Ovary (tissue), 10 donors: ENCODE results near the gene USP24. TPM values are rescaled to one million over a fixed set of nuclear protein-coding genes. Genes with fewer than 3 reads are reported as not detected.

Experiments
- DNase-seq, 5 donors: peaks; one replicate each; pipeline ENCODE4 v3.0.0-alpha.2; 2019 to 2020
- H3K27ac ChIP-seq, 2 donors: fragments of 200-600 bp; one replicate each; pipeline versions ENCODE4 v1.5.1 to v1.8.0; 2019 to 2022
- H3K27me3 ChIP-seq: fragments of 200-600 bp; one replicate; pipeline ENCODE4 v1.8.0; 2022
- H3K36me3 ChIP-seq: fragments of 200-600 bp; sonication (generic); one replicate; pipeline ENCODE4 v1.5.1; 2019
- H3K4me1 ChIP-seq: one replicate; pipeline ENCODE4 v1.8.1; 2013; ENCODE audit warnings: mild to moderate bottlenecking, moderate library complexity; ENCODE audit not compliant: insufficient read depth
- H3K4me3 ChIP-seq: fragments of 200-600 bp; sonication (generic); one replicate; pipeline ENCODE4 v1.5.1; 2017
- H3K9me3 ChIP-seq, 2 donors: fragments of 200-600 bp in 1 of 2; sonication (generic) in 1 of 2; one replicate each; pipeline versions ENCODE4 v1.5.1 to v1.8.1; 2013 to 2019; ENCODE audit warnings: mild to moderate bottlenecking in 1 of 2, moderate library complexity in 1 of 2
- CTCF ChIP-seq, 3 donors: fragments of 450-650 bp in 2 of 3; fragments of 200-600 bp in 1 of 3; IDR thresholded peaks; one replicate each; pipeline versions ENCODE4 v1.5.1 to v1.8.0; 2016 to 2022; ENCODE audit warnings: antibody characterized with exemption in 3 of 3, mild to moderate bottlenecking in 1 of 3
- EP300 ChIP-seq: sonication (generic); formaldehyde crosslinking; IDR thresholded peaks from one replicate; pipeline ENCODE4 v1.6.1; 2017; ENCODE audit warnings: antibody characterized with exemption
- POLR2A ChIP-seq: fragments of 450-650 bp; IDR thresholded peaks from one replicate; pipeline ENCODE4 v1.6.1; 2017; ENCODE audit warnings: antibody characterized with exemption, mild to moderate bottlenecking, moderate library complexity
- WGBS, 3 donors: extraction: QIAGEN DNeasy Blood & Tissue Kit in 1 of 3; methylation state at CpG; one replicate each; pipeline versions ENCODE4 v1.1.5 to v1.1.7; 2013 to 2017; 5-methylcytosine and 5-hydroxymethylcytosine counted together
- intact Hi-C, 4 donors: fragments of 100-400 bp; cut with DNase I; formaldehyde crosslinking; loops; one replicate each; pipeline versions ENCODE4 v1.11.0 to v1.15.1; 2022 to 2023
- long read RNA-seq, 3 donors: library from polyadenylated mRNA in 2 of 3; unstranded in 2 of 3; transcript quantifications; one replicate each; pipeline ENCODE4 v2.0.0 and lab custom pipeline, GENCODE V29; 2021 to 2026
- polyA plus RNA-seq, 2 donors: library from polyadenylated mRNA; stranded (reverse); fragments of 200-250 nt in 1 of 2; fragments of 350-450 nt in 1 of 2; fragmentation: Illumina TruSeq in 1 of 2; extraction: RNeasy Lipid Tissue Mini Kit (QIAGEN cat#74804) in 1 of 2; gene quantifications; one replicate each; pipeline ENCODE4 v1.2.3, GENCODE V29; 2013 to 2014
- total RNA-seq, 7 donors: library from RNA; depleted of rRNA in 2 of 7; stranded (reverse); fragments of >200 nt in 2 of 7; fragmentation: NEBNext Ultra II Directional in 3 of 7; extraction: Animal tissue kit (Norgen Biotek cat#: 25700) in 3 of 7; gene quantifications; one replicate each; pipeline versions ENCODE4 v1.1.0 to v1.2.4, GENCODE V29; 2016 to 2023
- donor health status: DM: no; HTN: no; CAD: no; lungs with moderate emphysema.
- donor health status: DM: no; HTN: no; CAD: no.
- donor health status: Bipolar disorder and iron deficiency.
- donor health status: DM: yes; HTN: yes; CAD: no.
- donor health status: DM: no; HTN: no; CAD: no.
- donor health status: DM: yes; HTN: yes; CAD: no.

Gene USP24
- 10 to 100 TPM; 29.8 to 51.4 (median 42.5) TPM for total RNA-seq
- 10 to 100 TPM; 11.5 to 22.3 TPM for polyA plus RNA-seq
- long read RNA-seq, donor 1, partial matches to known transcripts, result 0 of 5 reads
- long read RNA-seq, donor 1, other reads (novel, unspliced or antisense), result 5 of 5 reads
- long read RNA-seq, donor 2, result 0 reads
- long read RNA-seq, donor 3, partial matches to known transcripts, result 4 of 12 reads
- long read RNA-seq, donor 3, other reads (novel, unspliced or antisense), result 8 of 12 reads

GRCh38 chr1:55215194-55216021 lies at the start of gene USP24:
Gene USP24, minus strand, starts transcription at chr1:55215364. Its CDS starts 251 bp downstream, at chr1:55215113.
- TF ChIP-seq EP300 (no peak), POLR2A (peak; percentile 81)

GRCh38 chr1:55262822-55263221 lies 47.7 kb upstream of the USP24 start:
- H3K4me1 ChIP-seq, result no peaks in the 10 kb centered on the region
- no peak for TF ChIP-seq POLR2A
- TF ChIP-seq EP300, result no peak
- TF ChIP-seq CTCF (IDR thresholded peaks at IDR 0.05), result no peak
- H3K36me3 ChIP-seq, result no peaks in the 10 kb centered on the region
- H3K4me3 ChIP-seq, result no peak overlapping the region
- H3K9me3 ChIP-seq, result no peaks in the 10 kb centered on the region
- no peak overlapping the region for H3K27ac ChIP-seq
- H3K27me3 ChIP-seq, result no peaks in the 10 kb centered on the region
- intact Hi-C loops, result no loop called here
- no peak for DNase-seq
- 57 to 78% (median 70%) methylated on average over 1 of the region's 1 CpG for WGBS, 3 donors

More at GRCh38 chr1:55215194-55216021, at the start of gene USP24:
- Histone ChIP-seq H3K4me3 (peak within 1 kb of the TSS; percentile 90), H3K9me3 (no peaks in the 10 kb centered on the region), H3K27me3 (no peaks in the 10 kb centered on the region), H3K4me1 (peaks cover 7% of the 10 kb centered on the region), H3K27ac (peak within 1 kb of the TSS; percentile 95 to 97), H3K36me3 (no peaks in the 10 kb centered on the region)
- intact Hi-C loops, result loop anchor here in 2 of 4 donors (10.0 kb wide), 1 partner anchor 71 kb away; no protein-coding TSS in a partner anchor
- WGBS, 3 donors, result 0% methylated on average over 71 to 96 of the region's 96 CpGs
- peak; percentile 70 to 83 (median 78) for DNase-seq

GRCh38 chr1:55259911-55260609 lies 44.9 kb upstream of the USP24 start:
- intact Hi-C loops, result no loop called here
- Histone ChIP-seq H3K4me1 (peaks cover 3% of the 10 kb centered on the region), H3K27me3 (no peaks in the 10 kb centered on the region), H3K9me3 (no peaks in the 10 kb centered on the region), H3K4me3 (no peak overlapping the region), H3K27ac (no peak overlapping the region), H3K36me3 (no peaks in the 10 kb centered on the region)
- 81 to 87% (median 84%) methylated on average over 7 of the region's 7 CpGs for WGBS, 3 donors
- DNase-seq, result no peak
- TF ChIP-seq EP300 (no peak), POLR2A (no peak), CTCF (IDR thresholded peaks at IDR 0.05) (no peak)

GRCh38 chr1:55257958-55258357 lies 42.8 kb upstream of the USP24 start:
- no peaks in the 10 kb centered on the region for H3K27me3 ChIP-seq
- H3K36me3 ChIP-seq, result no peaks in the 10 kb centered on the region
- peaks cover 3% of the 10 kb centered on the region for H3K4me1 ChIP-seq
- no peak for TF ChIP-seq POLR2A
- no peak for TF ChIP-seq CTCF (IDR thresholded peaks at IDR 0.05)
- no peak for TF ChIP-seq EP300
- DNase-seq, result no peak
- H3K27ac ChIP-seq, result no peak overlapping the region
- intact Hi-C loops, result no loop called here
- H3K4me3 ChIP-seq, result no peak overlapping the region
- H3K9me3 ChIP-seq, result no peaks in the 10 kb centered on the region
- 59 to 74% (median 63%) methylated on average over 3 of the region's 3 CpGs for WGBS, 3 donors
